Spleen (tissue), 11 donors: Measurements from ENCODE around the gene PTBP3. TPM values are rescaled to one million over a fixed set of nuclear protein-coding genes. Genes with fewer than 3 reads are reported as not detected.
"Not testable (repeated sequence)": the region's sequence is repeated elsewhere in the genome, so short reads cannot be mapped to it uniquely, and the experiment has no call there.

ENCODE experiments used
- DNase-seq: peaks from one replicate; pipeline ENCODE4 v3.0.0-alpha.2; 2020
- H3K27ac ChIP-seq, 8 donors: fragments of 200-600 bp; sonication (generic) in 7 of 8; 1 replicate in 4 of 8; 2 replicates in 4 of 8; pipeline versions ENCODE4 v1.5.0 to v1.8.0; 2016 to 2021; ENCODE audit warnings: inconsistent platforms in 4 of 8, mild to moderate bottlenecking in 4 of 8, moderate library complexity in 1 of 8
- H3K27me3 ChIP-seq, 7 donors: fragments of 200-600 bp; sonication (generic) in 6 of 7; replicated peaks in 1 of 7; 1 replicate in 4 of 7; 2 replicates in 3 of 7; pipeline versions ENCODE4 v1.5.0 to v1.8.0; 2016 to 2021; ENCODE audit warnings: inconsistent platforms in 3 of 7, mild to moderate bottlenecking in 1 of 7
- H3K36me3 ChIP-seq, 6 donors: fragments of 200-600 bp; sonication (generic) in 5 of 6; 1 replicate in 4 of 6; 2 replicates in 2 of 6; pipeline versions ENCODE4 v1.5.0 to v1.8.0; 2016 to 2021; ENCODE audit warnings: inconsistent platforms in 2 of 6
- H3K4me1 ChIP-seq, 6 donors: fragments of 200-600 bp; sonication (generic) in 5 of 6; 1 replicate in 3 of 6; 2 replicates in 3 of 6; pipeline versions ENCODE4 v1.5.0 to v1.8.0; 2016 to 2021; ENCODE audit warnings: inconsistent platforms in 3 of 6
- H3K4me3 ChIP-seq, 8 donors: fragments of 200-600 bp; sonication (generic) in 7 of 8; 1 replicate in 4 of 8; 2 replicates in 4 of 8; pipeline versions ENCODE4 v1.5.0 to v1.8.0; 2016 to 2021; ENCODE audit warnings: inconsistent platforms in 4 of 8, mild to moderate bottlenecking in 4 of 8, moderate library complexity in 2 of 8
- H3K9me3 ChIP-seq, 8 donors: fragments of 200-600 bp; sonication (generic) in 7 of 8; 1 replicate in 4 of 8; 2 replicates in 4 of 8; pipeline versions ENCODE4 v1.5.0 to v1.8.0; 2016 to 2021; ENCODE audit warnings: inconsistent platforms in 4 of 8
- POLR2A ChIP-seq, 3 donors: fragments of 450-650 bp; IDR thresholded peaks; one replicate each; pipeline ENCODE4 v1.5.1; 2017; ENCODE audit warnings: antibody characterized with exemption in 3 of 3, mild to moderate bottlenecking in 1 of 3
- POLR2AphosphoS5 ChIP-seq, 3 donors: sonication (generic); formaldehyde crosslinking; IDR thresholded peaks; one replicate each; pipeline ENCODE4 v1.5.1; 2017; ENCODE audit warnings: antibody characterized with exemption in 3 of 3
- WGBS, 5 donors: extraction: QIAGEN DNeasy Blood & Tissue Kit in 3 of 5; methylation state at CpG; one replicate each; pipeline versions ENCODE4 v1.1.5 to v1.1.7; 2013 to 2018; 5-methylcytosine and 5-hydroxymethylcytosine counted together
- intact Hi-C: fragments of 100-400 bp; cut with DNase I; formaldehyde crosslinking; loops from one replicate; pipeline ENCODE4 v1.15.0; 2023; ENCODE audit warnings: low total_unique reads
- polyA plus RNA-seq, 3 donors: library from polyadenylated mRNA; stranded (reverse); fragments of 200-250 nt; gene quantifications; one replicate each; pipeline ENCODE4 v1.2.1, GENCODE V29; 2013
- total RNA-seq, 7 donors: library from RNA; depleted of rRNA in 3 of 7; stranded (reverse); fragments of >200 nt in 3 of 7; fragmentation: NEBNext Ultra II Directional in 4 of 7; extraction: Animal tissue kit (Norgen Biotek cat#: 25700) in 4 of 7; gene quantifications; one replicate each; pipeline versions ENCODE4 v1.1.0 to v1.2.1, GENCODE V29; 2016 to 2021
- TF ChIP-seq, protein P1 (sequence below), 11 experiments: fragments of 200-600 bp in 7 of 11; fragments of 450-650 bp in 4 of 11; sonication (generic) in 4 of 11; IDR thresholded peaks in 8 of 11; conservative IDR thresholded peaks in 3 of 11; 1 replicate in 7 of 11; 2 replicates in 4 of 11; pipeline versions ENCODE4 v1.4.0 to v1.8.0; 2016 to 2021; ENCODE audit warnings: antibody characterized with exemption in 11 of 11, inconsistent platforms in 4 of 11, mild to moderate bottlenecking in 1 of 11
- donor health status: healthy with polysubstance abuse.
- donor health status: DM: no; HTN: no; CAD: no; lungs with moderate emphysema.
- donor health status: DM: no; HTN: no; CAD: no.
- donor health status: Bipolar disorder and iron deficiency.
- donor health status: healthy.
- donor health status: DM: no; HTN: no; CAD: no.
- donor health status: DM: yes; HTN: yes; CAD: no.

The PTBP3 gene
- total and polyA plus RNA-seq, 10 donors: 10.6 to 107 (median 85.6) TPM

DNA sequence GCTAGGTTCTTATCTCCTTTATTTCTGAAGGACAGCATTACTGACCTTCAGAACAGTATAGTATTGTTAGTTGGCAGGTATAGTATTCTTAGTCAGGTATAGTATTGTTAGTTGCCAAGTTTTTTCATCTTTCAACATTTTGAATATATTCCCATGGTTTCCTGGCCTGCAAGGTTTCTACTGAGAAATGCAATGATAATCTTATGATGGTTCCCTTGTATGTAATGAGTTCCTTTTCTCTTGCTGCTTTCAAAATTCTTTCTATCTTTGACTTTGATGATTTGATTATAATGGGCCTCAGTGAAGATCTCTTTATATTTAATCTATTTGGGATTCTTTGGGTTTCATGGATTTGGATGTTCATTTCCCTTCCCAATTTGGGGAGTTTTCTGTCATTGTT lies 34.0 kb upstream of the PTBP3 start:
- no peaks in the 10 kb centered on the region for H3K27me3 ChIP-seq
- intact Hi-C loops: no loop called here
- H3K9me3 ChIP-seq: peaks cover 0 to 57% (median 38%) of the 10 kb centered on the region in 8 donors
- no peak for DNase-seq
- no peak overlapping the region for H3K27ac ChIP-seq
- H3K4me3 ChIP-seq: no peak overlapping the region
- no peaks in the 10 kb centered on the region for H3K36me3 ChIP-seq
- TF ChIP-seq POLR2A (IDR thresholded peaks at IDR 0.05): no peak
- H3K4me1 ChIP-seq: no peaks in the 10 kb centered on the region

DNA sequence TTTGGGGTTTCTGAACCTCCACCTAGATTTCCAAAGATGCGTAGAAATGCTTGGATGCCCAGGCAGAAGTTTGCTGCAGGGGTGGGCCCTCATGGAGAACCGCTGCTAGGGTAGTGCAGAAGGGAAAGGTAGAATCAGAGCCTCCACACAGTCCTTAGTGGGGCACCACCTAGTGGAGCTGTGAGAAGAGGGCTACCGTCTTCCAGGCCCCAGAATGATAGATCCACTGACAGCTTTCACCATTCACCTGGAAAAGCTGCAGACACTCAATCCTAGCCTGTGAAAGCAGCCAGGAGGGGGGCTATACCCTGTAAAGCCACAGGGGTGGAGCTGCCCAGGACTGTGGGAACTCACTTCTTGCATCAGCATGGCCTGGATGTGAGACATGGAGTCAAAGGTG lies 33.2 kb upstream of the PTBP3 start:
- Histone ChIP-seq H3K27me3 (no peaks in the 10 kb centered on the region), H3K4me1 (peaks cover 0 to 5% (median 3%) of the 10 kb centered on the region in 6 donors), H3K4me3 (no peak overlapping the region), H3K27ac (no peak overlapping the region), H3K36me3 (no peaks in the 10 kb centered on the region), H3K9me3 (peaks cover 0 to 57% (median 38%) of the 10 kb centered on the region in 8 donors)
- WGBS, 5 donors: 74 to 91% (median 87%) methylated on average over 3 of the region's 3 CpGs
- intact Hi-C loops: no loop called here
- TF ChIP-seq POLR2A (IDR thresholded peaks at IDR 0.05): no peak
- TF ChIP-seq, protein P1, sequence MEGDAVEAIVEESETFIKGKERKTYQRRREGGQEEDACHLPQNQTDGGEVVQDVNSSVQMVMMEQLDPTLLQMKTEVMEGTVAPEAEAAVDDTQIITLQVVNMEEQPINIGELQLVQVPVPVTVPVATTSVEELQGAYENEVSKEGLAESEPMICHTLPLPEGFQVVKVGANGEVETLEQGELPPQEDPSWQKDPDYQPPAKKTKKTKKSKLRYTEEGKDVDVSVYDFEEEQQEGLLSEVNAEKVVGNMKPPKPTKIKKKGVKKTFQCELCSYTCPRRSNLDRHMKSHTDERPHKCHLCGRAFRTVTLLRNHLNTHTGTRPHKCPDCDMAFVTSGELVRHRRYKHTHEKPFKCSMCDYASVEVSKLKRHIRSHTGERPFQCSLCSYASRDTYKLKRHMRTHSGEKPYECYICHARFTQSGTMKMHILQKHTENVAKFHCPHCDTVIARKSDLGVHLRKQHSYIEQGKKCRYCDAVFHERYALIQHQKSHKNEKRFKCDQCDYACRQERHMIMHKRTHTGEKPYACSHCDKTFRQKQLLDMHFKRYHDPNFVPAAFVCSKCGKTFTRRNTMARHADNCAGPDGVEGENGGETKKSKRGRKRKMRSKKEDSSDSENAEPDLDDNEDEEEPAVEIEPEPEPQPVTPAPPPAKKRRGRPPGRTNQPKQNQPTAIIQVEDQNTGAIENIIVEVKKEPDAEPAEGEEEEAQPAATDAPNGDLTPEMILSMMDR (IDR thresholded peaks at IDR 0.05 in 8 of 11, conservative IDR thresholded peaks at IDR 0.05 in 3 of 11): no peak
- DNase-seq: no peak

DNA sequence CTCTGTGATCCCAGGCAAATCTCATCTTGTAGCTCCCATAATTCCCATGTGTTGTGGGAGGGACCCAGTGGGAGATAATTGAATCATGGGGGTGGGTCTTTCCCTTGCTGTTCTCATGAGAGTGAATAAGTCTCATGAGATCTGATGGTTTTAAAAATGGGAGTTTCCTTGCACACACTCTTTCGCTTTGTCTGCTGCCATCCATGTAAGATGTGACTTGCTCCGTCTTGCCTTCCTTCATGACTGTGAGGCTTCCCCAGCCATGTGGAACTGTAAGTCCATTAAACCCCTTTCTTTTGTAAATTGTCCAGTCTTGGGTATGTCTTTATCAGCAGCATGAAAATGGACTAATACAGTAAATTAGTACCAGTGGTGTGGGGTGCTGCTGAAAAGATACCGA lies 31.8 kb upstream of the PTBP3 start:
- WGBS, 5 donors: 94 to 98% (median 96%) methylated on average over 3 of the region's 3 CpGs
- H3K36me3 ChIP-seq, H3K4me3 ChIP-seq: not testable (repeated sequence)

DNA sequence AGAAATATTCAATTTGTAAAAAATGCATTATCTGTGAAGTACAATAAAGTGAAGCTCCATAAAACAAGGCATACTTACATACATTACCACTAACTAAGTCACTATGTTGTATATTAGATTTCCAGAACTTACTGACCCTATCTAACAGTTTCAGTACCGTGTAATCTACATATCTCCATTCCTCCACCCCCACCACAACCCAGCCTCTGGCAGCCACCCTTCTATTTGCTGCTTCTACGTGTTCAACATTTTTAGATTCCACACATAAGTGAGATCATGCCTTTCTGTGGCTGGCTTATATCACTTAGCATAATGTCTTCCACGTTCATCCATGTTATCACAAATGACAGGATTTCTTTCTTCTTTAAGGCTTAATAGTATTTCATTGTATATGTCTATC lies 31.3 kb upstream of the PTBP3 start:
- intact Hi-C loops: loop anchor here (5.0 kb wide), 1 partner anchor 277 kb away; no protein-coding TSS in a partner anchor
- Histone ChIP-seq H3K27me3 (no peaks in the 10 kb centered on the region), H3K4me1 (peaks cover 0 to 7% (median 5%) of the 10 kb centered on the region in 6 donors), H3K36me3 (no peaks in the 10 kb centered on the region), H3K27ac (no peak overlapping the region), H3K4me3 (no peak overlapping the region), H3K9me3 (peaks cover 0 to 46% (median 29%) of the 10 kb centered on the region in 8 donors)
- no peak for DNase-seq
- 55 to 87% (median 72%) methylated on average over 3 of the region's 3 CpGs for WGBS, 5 donors
- TF ChIP-seq, protein P1 (IDR thresholded peaks at IDR 0.05 in 8 of 11, conservative IDR thresholded peaks at IDR 0.05 in 3 of 11): no peak
- no peak for TF ChIP-seq POLR2A (IDR thresholded peaks at IDR 0.05)
- no peak for TF ChIP-seq POLR2AphosphoS5 (IDR thresholded peaks at IDR 0.05)

More for the DNA sequence above, 31.8 kb upstream of the PTBP3 start:
- H3K27me3 ChIP-seq, intact Hi-C loops, DNase-seq, H3K4me1 ChIP-seq, H3K27ac ChIP-seq: not testable (repeated sequence)
- peaks cover 0 to 51% (median 34%) of the 10 kb centered on the region in 8 donors for H3K9me3 ChIP-seq

DNA sequence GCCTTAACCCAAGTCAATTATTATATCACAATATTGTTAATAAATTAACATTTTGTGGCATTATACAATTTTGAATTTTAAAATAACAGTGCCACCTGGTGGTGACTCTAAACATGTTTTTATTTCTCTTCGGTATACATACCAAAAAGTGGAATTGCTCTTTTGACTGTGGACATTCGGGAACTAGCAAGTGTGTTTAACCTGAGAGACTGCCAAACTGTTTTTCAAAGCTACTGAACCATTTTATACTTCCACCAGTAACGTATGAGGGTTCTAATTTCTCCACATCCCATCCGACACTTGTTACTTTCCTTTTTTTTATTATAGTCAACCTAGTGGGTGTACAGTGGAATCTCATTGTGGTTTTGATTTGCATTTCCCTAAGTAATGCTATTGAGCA lies 28.2 kb upstream of the PTBP3 start:
- TF ChIP-seq, protein P1 (IDR thresholded peaks at IDR 0.05 in 8 of 11, conservative IDR thresholded peaks at IDR 0.05 in 3 of 11): peak; percentile 26 to 68 (median 61)
- no peak for TF ChIP-seq POLR2A (IDR thresholded peaks at IDR 0.05)
- no peaks in the 10 kb centered on the region for H3K36me3 ChIP-seq
- DNase-seq: no peak
- H3K4me1 ChIP-seq: peaks cover 0 to 7% (median 5%) of the 10 kb centered on the region in 6 donors
- no peaks in the 10 kb centered on the region for H3K27me3 ChIP-seq
- no peak overlapping the region for H3K4me3 ChIP-seq
- no peak overlapping the region for H3K27ac ChIP-seq
- H3K9me3 ChIP-seq: peaks cover 0 to 16% (median 4%) of the 10 kb centered on the region in 8 donors
- intact Hi-C loops: loop anchor here (5.0 kb wide), 1 partner anchor 274 kb away; no protein-coding TSS in a partner anchor
- WGBS, 5 donors: 9 to 14% (median 13%) methylated on average over 4 of the region's 4 CpGs
